Activated CD4-positive, alpha-beta memory T cell treated with anti-CD3 and anti-CD28 coated beads, Interleukin-2, amount 10 ng/mL, durations not matched to agents 7 days and 5 days (primary cell): ENCODE data around the gene RNF32. TPM values are rescaled to one million over a fixed set of nuclear protein-coding genes. Genes with fewer than 3 reads are reported as not detected.

Experiments used
- CTCF ChIA-PET: fragments of 350-600 bp; sonication (Branson Sonifier 250); formaldehyde crosslinking; loops from one replicate; lab custom pipeline; 2021; ENCODE audit warnings: antibody characterized with exemption, inconsistent platforms; lab: Charles Lee
- POLR2A ChIA-PET: fragments of 350-600 bp; sonication (Branson Sonifier 250); formaldehyde crosslinking; loops from one replicate; lab custom pipeline; 2021; ENCODE audit warnings: antibody characterized with exemption; lab: Charles Lee
- DNase-seq: peaks from one replicate; pipeline ENCODE4 v3.0.0-alpha.2; 2020
- H3K27ac Mint-ChIP-seq: one replicate; pipeline ENCODE4 v1.8.0; 2021; ENCODE audit warnings: mild to moderate bottlenecking, mixed read lengths
- H3K27me3 Mint-ChIP-seq: one replicate; pipeline ENCODE4 v1.8.0; 2021; ENCODE audit warnings: mixed read lengths
- H3K36me3 Mint-ChIP-seq: one replicate; pipeline ENCODE4 v1.8.0; 2021; ENCODE audit warnings: low read depth, mixed read lengths
- H3K4me1 Mint-ChIP-seq: one replicate; pipeline ENCODE4 v1.8.0; 2021; ENCODE audit warnings: mixed read lengths
- H3K4me3 Mint-ChIP-seq: one replicate; pipeline ENCODE4 v1.8.0; 2021; ENCODE audit warnings: mild to moderate bottlenecking, mixed read lengths
- H3K9me3 Mint-ChIP-seq: one replicate; pipeline ENCODE4 v1.8.0; 2021; ENCODE audit warnings: mixed read lengths
- total RNA-seq, 2 experiments: library from RNA; stranded (reverse); gene quantifications; one replicate each; pipeline ENCODE4 v1.2.3, GENCODE V29; 2021

Gene RNF32
- total RNA-seq, result 1 to 10 TPM; 3.4 to 4.1 TPM

GRCh38 chr7:156640257-156640948, at the start of gene RNF32:
Gene RNF32 (plus strand): TSS chr7:156640774. CDS start chr7:156643878, 3,104 bp downstream.
- CTCF ChIA-PET, result interaction anchor here (0.7 to 2.4 kb wide), 8 partner anchors 9 to 175 kb away, joined by 3 to 10 read pairs (median 4); no protein-coding TSS in a partner anchor
- DNase-seq, result peak; percentile 99
- H3K9me3 Mint-ChIP-seq, result peaks cover 3% of the 10 kb centered on the region
- H3K4me1 Mint-ChIP-seq, result peaks cover 45% of the 10 kb centered on the region
- POLR2A ChIA-PET, result interaction anchor here (0.8 to 2.3 kb wide), 21 partner anchors 10 to 996 kb away, joined by 3 to 32 read pairs (median 4); partner anchors contain the start of genes DNAJB6, LMBR1 and RBM33
- peak within 1 kb of the TSS; percentile 88 for H3K4me3 Mint-ChIP-seq
- peak within 1 kb of the TSS; percentile 96 for H3K27ac Mint-ChIP-seq
- peaks cover 5% of the 10 kb centered on the region for H3K27me3 Mint-ChIP-seq
- H3K36me3 Mint-ChIP-seq, result peaks cover 18% of the 10 kb centered on the region

- ChIA-PET CTCF (no interaction called here), POLR2A (no interaction called here)
- DNase-seq, result no peak
- peaks cover 5% of the 10 kb centered on the region for H3K9me3 Mint-ChIP-seq
- no peaks in the 10 kb centered on the region for H3K4me1 Mint-ChIP-seq
- H3K27me3 Mint-ChIP-seq, result peaks cover 10% of the 10 kb centered on the region
- H3K4me3 Mint-ChIP-seq, result no peak overlapping the region
- no peaks in the 10 kb centered on the region for H3K36me3 Mint-ChIP-seq
- H3K27ac Mint-ChIP-seq, result no peak overlapping the region
Measured at GRCh38 chr7:156592155-156592884, 48.3 kb upstream of the RNF32 start.

GRCh38 chr7:156594283-156595080, 46.1 kb upstream of the RNF32 start:
- Mint-ChIP-seq H3K36me3 (no peaks in the 10 kb centered on the region), H3K27ac (no peak overlapping the region), H3K9me3 (peaks cover 5% of the 10 kb centered on the region), H3K4me3 (no peak overlapping the region), H3K4me1 (no peaks in the 10 kb centered on the region), H3K27me3 (peaks cover 8% of the 10 kb centered on the region)
- CTCF ChIA-PET, result no interaction called here
- POLR2A ChIA-PET, result no interaction called here
- no peak for DNase-seq

GRCh38 chr7:156600496-156600895, 40.1 kb upstream of the RNF32 start:
- no peak for DNase-seq
- ChIA-PET CTCF (no interaction called here), POLR2A (no interaction called here)
- H3K4me3 Mint-ChIP-seq, result no peak overlapping the region
- H3K27me3 Mint-ChIP-seq, result peaks cover 32% of the 10 kb centered on the region
- no peak overlapping the region for H3K27ac Mint-ChIP-seq
- H3K4me1 Mint-ChIP-seq, result no peaks in the 10 kb centered on the region
- H3K9me3 Mint-ChIP-seq, result no peaks in the 10 kb centered on the region
- no peaks in the 10 kb centered on the region for H3K36me3 Mint-ChIP-seq

GRCh38 chr7:156602283-156602682, 38.3 kb upstream of the RNF32 start:
- H3K36me3 Mint-ChIP-seq, result no peaks in the 10 kb centered on the region
- POLR2A ChIA-PET, result interaction anchor here (1.0 to 1.2 kb wide), 2 partner anchors 9 to 22 kb away, joined by 3 read pairs; no protein-coding TSS in a partner anchor
- no peaks in the 10 kb centered on the region for H3K4me1 Mint-ChIP-seq
- H3K27ac Mint-ChIP-seq, result no peak overlapping the region
- H3K9me3 Mint-ChIP-seq, result no peaks in the 10 kb centered on the region
- peaks cover 36% of the 10 kb centered on the region for H3K27me3 Mint-ChIP-seq
- H3K4me3 Mint-ChIP-seq, result no peak overlapping the region
- CTCF ChIA-PET, result no interaction called here
- no peak for DNase-seq

GRCh38 chr7:156603011-156603410, 37.6 kb upstream of the RNF32 start:
- ChIA-PET POLR2A (interaction anchor here (1.0 to 1.4 kb wide), 4 partner anchors 8 to 38 kb away, joined by 3 to 4 read pairs (median 4); no protein-coding TSS in a partner anchor), CTCF (interaction anchor here (1.4 kb wide), 1 partner anchor 9 kb away, joined by 4 read pairs; no protein-coding TSS in a partner anchor)
- Mint-ChIP-seq H3K27ac (no peak overlapping the region), H3K36me3 (no peaks in the 10 kb centered on the region), H3K4me3 (no peak overlapping the region), H3K9me3 (no peaks in the 10 kb centered on the region), H3K27me3 (peaks cover 38% of the 10 kb centered on the region), H3K4me1 (no peaks in the 10 kb centered on the region)
- no peak for DNase-seq

GRCh38 chr7:156603629-156604028, 36.9 kb upstream of the RNF32 start:
- Mint-ChIP-seq H3K27me3 (peaks cover 40% of the 10 kb centered on the region), H3K27ac (no peak overlapping the region), H3K4me1 (peaks cover 4% of the 10 kb centered on the region), H3K36me3 (no peaks in the 10 kb centered on the region), H3K4me3 (no peak overlapping the region), H3K9me3 (no peaks in the 10 kb centered on the region)
- ChIA-PET CTCF (interaction anchor here (1.4 kb wide), 1 partner anchor 9 kb away, joined by 4 read pairs; no protein-coding TSS in a partner anchor), POLR2A (interaction anchor here (1.3 to 1.4 kb wide), 2 partner anchors 9 to 38 kb away, joined by 4 read pairs; no protein-coding TSS in a partner anchor)
- DNase-seq, result no peak

- H3K4me1 Mint-ChIP-seq, result peaks cover 5% of the 10 kb centered on the region
- ChIA-PET CTCF (no interaction called here), POLR2A (no interaction called here)
- H3K9me3 Mint-ChIP-seq, result no peaks in the 10 kb centered on the region
- H3K36me3 Mint-ChIP-seq, result no peaks in the 10 kb centered on the region
- peaks cover 45% of the 10 kb centered on the region for H3K27me3 Mint-ChIP-seq
- DNase-seq, result no peak
- no peak overlapping the region for H3K4me3 Mint-ChIP-seq
- no peak overlapping the region for H3K27ac Mint-ChIP-seq
Measured at GRCh38 chr7:156604311-156604710, 36.3 kb upstream of the RNF32 start.

- H3K36me3 Mint-ChIP-seq, result no peaks in the 10 kb centered on the region
- ChIA-PET POLR2A (no interaction called here), CTCF (no interaction called here)
- no peak overlapping the region for H3K27ac Mint-ChIP-seq
- H3K9me3 Mint-ChIP-seq, result no peaks in the 10 kb centered on the region
- peaks cover 51% of the 10 kb centered on the region for H3K27me3 Mint-ChIP-seq
- H3K4me3 Mint-ChIP-seq, result no peak overlapping the region
- DNase-seq, result no peak
- peaks cover 5% of the 10 kb centered on the region for H3K4me1 Mint-ChIP-seq
Measured at GRCh38 chr7:156604836-156605695, 35.5 kb upstream of the RNF32 start.

- POLR2A ChIA-PET, result no interaction called here
- peaks cover 58% of the 10 kb centered on the region for H3K27me3 Mint-ChIP-seq
- no peak overlapping the region for H3K4me3 Mint-ChIP-seq
- H3K9me3 Mint-ChIP-seq, result no peaks in the 10 kb centered on the region
- no peak for DNase-seq
- CTCF ChIA-PET, result no interaction called here
- H3K36me3 Mint-ChIP-seq, result no peaks in the 10 kb centered on the region
- H3K4me1 Mint-ChIP-seq, result peaks cover 5% of the 10 kb centered on the region
- H3K27ac Mint-ChIP-seq, result no peak overlapping the region
Measured at GRCh38 chr7:156606135-156606534, 34.4 kb upstream of the RNF32 start.

- H3K27me3 Mint-ChIP-seq, result peaks cover 60% of the 10 kb centered on the region
- H3K4me1 Mint-ChIP-seq, result peaks cover 8% of the 10 kb centered on the region
- DNase-seq, result no peak
- no peaks in the 10 kb centered on the region for H3K36me3 Mint-ChIP-seq
- ChIA-PET CTCF (no interaction called here), POLR2A (no interaction called here)
- H3K4me3 Mint-ChIP-seq, result no peak overlapping the region
- no peak overlapping the region for H3K27ac Mint-ChIP-seq
- H3K9me3 Mint-ChIP-seq, result no peaks in the 10 kb centered on the region
Measured at GRCh38 chr7:156606691-156607331, 33.8 kb upstream of the RNF32 start.
